Upper lobe of right lung (tissue), 1 donor: ENCODE results near the gene SERINC5. TPM values are rescaled to one million over a fixed set of nuclear protein-coding genes. Genes with fewer than 3 reads are reported as not detected.

ENCODE experiments used
- ATAC-seq: fragments of 200-7000 bp; cut with Tn5 transposase; one replicate; pipeline ENCODE4 v1.9.1; 2020; ENCODE audit warnings: mild to moderate bottlenecking, moderate library complexity
- DNase-seq: peaks from one replicate; pipeline ENCODE4 v3.0.0-alpha.2; 2020
- H3K27ac ChIP-seq: fragments of 200-600 bp; one replicate; pipeline ENCODE4 v1.8.0; 2022
- H3K27me3 ChIP-seq: fragments of 200-600 bp; one replicate; pipeline ENCODE4 v1.8.0; 2022; ENCODE audit warnings: mild to moderate bottlenecking
- H3K36me3 ChIP-seq: fragments of 200-600 bp; one replicate; pipeline ENCODE4 v1.8.0; 2022
- H3K4me1 ChIP-seq: fragments of 200-600 bp; one replicate; pipeline ENCODE4 v1.8.0; 2022
- H3K4me3 ChIP-seq: fragments of 200-600 bp; one replicate; pipeline ENCODE4 v1.8.0; 2022; ENCODE audit warnings: mild to moderate bottlenecking
- H3K9me3 ChIP-seq: fragments of 200-600 bp; one replicate; pipeline ENCODE4 v1.8.0; 2022
- CTCF ChIP-seq: fragments of 200-600 bp; IDR thresholded peaks from one replicate; pipeline ENCODE4 v1.8.0; 2022; ENCODE audit warnings: antibody characterized with exemption
- intact Hi-C: fragments of 100-400 bp; cut with DNase I; formaldehyde crosslinking; loops from one replicate; pipeline ENCODE4 v1.11.0; 2022
- total RNA-seq: library from RNA; stranded (reverse); fragmentation: NEBNext Ultra II Directional; extraction: Animal tissue kit (Norgen Biotek cat#: 25700); gene quantifications from one replicate; pipeline ENCODE4 v1.2.1, GENCODE V29; 2021
- donor health status: DM: no; HTN: yes; CAD: no; lungs with severe emphysema.

Gene SERINC5
- total RNA-seq, 1 donor from 2014 or later, result 60.4 TPM

- no peak for ATAC-seq
- peaks cover 5% of the 10 kb centered on the region for H3K4me1 ChIP-seq
- no peak for TF ChIP-seq CTCF
- H3K27ac ChIP-seq, result no peak overlapping the region
- H3K27me3 ChIP-seq, result no peaks in the 10 kb centered on the region
- H3K4me3 ChIP-seq, result no peak overlapping the region
- DNase-seq, result no peak
- H3K36me3 ChIP-seq, result no peaks in the 10 kb centered on the region
- intact Hi-C loops, result no loop called here
- no peaks in the 10 kb centered on the region for H3K9me3 ChIP-seq
Observed at GRCh38 chr5:80082281-80082680, 173.6 kb downstream of the SERINC5 start.

- Histone ChIP-seq H3K36me3 (no peaks in the 10 kb centered on the region), H3K27me3 (no peaks in the 10 kb centered on the region), H3K27ac (no peak overlapping the region), H3K4me3 (no peak overlapping the region), H3K4me1 (peaks cover 5% of the 10 kb centered on the region), H3K9me3 (no peaks in the 10 kb centered on the region)
- ATAC-seq (no peak), DNase-seq (no peak)
- TF ChIP-seq CTCF, result no peak
- intact Hi-C loops, result no loop called here
Observed at GRCh38 chr5:80078921-80079320, 176.9 kb downstream of the SERINC5 start.

- no peak for TF ChIP-seq CTCF
- H3K27ac ChIP-seq, result no peak overlapping the region
- intact Hi-C loops, result no loop called here
- no peak overlapping the region for H3K4me3 ChIP-seq
- no peaks in the 10 kb centered on the region for H3K27me3 ChIP-seq
- H3K9me3 ChIP-seq, result no peaks in the 10 kb centered on the region
- no peak for ATAC-seq
- H3K36me3 ChIP-seq, result no peaks in the 10 kb centered on the region
- no peaks in the 10 kb centered on the region for H3K4me1 ChIP-seq
- DNase-seq, result no peak
Observed at GRCh38 chr5:80077051-80077714, 178.7 kb downstream of the SERINC5 start.

GRCh38 chr5:80076131-80077050 is 179.5 kb downstream of the SERINC5 start:
- DNase-seq (no peak), ATAC-seq (no peak)
- H3K4me3 ChIP-seq, result no peak overlapping the region
- no peak overlapping the region for H3K27ac ChIP-seq
- H3K4me1 ChIP-seq, result no peaks in the 10 kb centered on the region
- TF ChIP-seq CTCF, result no peak
- intact Hi-C loops, result no loop called here
- no peaks in the 10 kb centered on the region for H3K9me3 ChIP-seq
- H3K27me3 ChIP-seq, result no peaks in the 10 kb centered on the region
- no peaks in the 10 kb centered on the region for H3K36me3 ChIP-seq

GRCh38 chr5:80072103-80073073 is 183.5 kb downstream of the SERINC5 start:
- Histone ChIP-seq H3K27me3 (no peaks in the 10 kb centered on the region), H3K27ac (no peak overlapping the region), H3K36me3 (no peaks in the 10 kb centered on the region), H3K4me3 (no peak overlapping the region), H3K9me3 (no peaks in the 10 kb centered on the region), H3K4me1 (peaks cover 17% of the 10 kb centered on the region)
- ATAC-seq (no peak), DNase-seq (no peak)
- intact Hi-C loops, result no loop called here
- TF ChIP-seq CTCF, result no peak
